Fibroblast of pulmonary artery (primary cell): Measurements from ENCODE around the gene SPINK13.
A peak's percentile ranks its signal among the peaks of the same experiment; 100 is the strongest.

Experiments used
- DNase-seq: peaks from one replicate; pipeline ENCODE4 v3.0.0-alpha.2; 2010; ENCODE audit warnings: low read depth
- H3K4me3 ChIP-seq: replicated peaks from 2 replicates; pipeline ENCODE4 v1.5.1; 2011; ENCODE audit warnings: low read depth, mild to moderate bottlenecking, control low read depth, low read length, moderate library complexity
- TF ChIP-seq, protein P1 (sequence below): IDR thresholded peaks from 2 replicates; pipeline ENCODE4 v1.5.1; 2011; ENCODE audit warnings: mild to moderate bottlenecking, control low read depth, low read length, inconsistent platforms; ENCODE audit errors: missing control alignments

SPINK13 gene, protein sequence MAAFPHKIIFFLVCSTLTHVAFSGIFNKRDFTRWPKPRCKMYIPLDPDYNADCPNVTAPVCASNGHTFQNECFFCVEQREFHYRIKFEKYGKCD

DNA sequence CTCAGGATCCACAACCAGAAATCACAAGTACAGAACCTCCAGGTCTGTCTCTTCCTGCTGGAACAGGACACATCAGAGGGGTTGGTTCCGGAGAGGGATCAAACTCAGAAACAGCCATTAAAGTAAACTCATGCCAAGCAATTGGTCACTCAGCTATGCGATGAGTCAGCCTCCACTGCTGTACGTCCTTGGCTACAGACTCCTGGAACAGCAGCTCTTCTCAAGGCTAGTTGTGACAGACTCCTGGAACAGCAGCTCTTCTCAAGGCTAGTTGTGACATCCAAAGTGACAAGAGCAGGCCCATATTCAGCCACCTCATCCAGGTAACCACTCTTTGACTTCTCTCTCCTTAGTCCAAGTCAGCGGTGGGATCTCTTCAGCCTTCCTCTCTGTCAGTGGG lies at the start of gene SPINK13:
TSS of gene SPINK13 (plus strand) at position 229 of the 400 bp plus-strand sequence. CDS start 1,279 bp downstream, outside the sequence.
- no peak within 1 kb of the TSS for H3K4me3 ChIP-seq
- TF ChIP-seq, protein P1, sequence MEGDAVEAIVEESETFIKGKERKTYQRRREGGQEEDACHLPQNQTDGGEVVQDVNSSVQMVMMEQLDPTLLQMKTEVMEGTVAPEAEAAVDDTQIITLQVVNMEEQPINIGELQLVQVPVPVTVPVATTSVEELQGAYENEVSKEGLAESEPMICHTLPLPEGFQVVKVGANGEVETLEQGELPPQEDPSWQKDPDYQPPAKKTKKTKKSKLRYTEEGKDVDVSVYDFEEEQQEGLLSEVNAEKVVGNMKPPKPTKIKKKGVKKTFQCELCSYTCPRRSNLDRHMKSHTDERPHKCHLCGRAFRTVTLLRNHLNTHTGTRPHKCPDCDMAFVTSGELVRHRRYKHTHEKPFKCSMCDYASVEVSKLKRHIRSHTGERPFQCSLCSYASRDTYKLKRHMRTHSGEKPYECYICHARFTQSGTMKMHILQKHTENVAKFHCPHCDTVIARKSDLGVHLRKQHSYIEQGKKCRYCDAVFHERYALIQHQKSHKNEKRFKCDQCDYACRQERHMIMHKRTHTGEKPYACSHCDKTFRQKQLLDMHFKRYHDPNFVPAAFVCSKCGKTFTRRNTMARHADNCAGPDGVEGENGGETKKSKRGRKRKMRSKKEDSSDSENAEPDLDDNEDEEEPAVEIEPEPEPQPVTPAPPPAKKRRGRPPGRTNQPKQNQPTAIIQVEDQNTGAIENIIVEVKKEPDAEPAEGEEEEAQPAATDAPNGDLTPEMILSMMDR, result no peak
- peak; percentile 55 for DNase-seq

DNA sequence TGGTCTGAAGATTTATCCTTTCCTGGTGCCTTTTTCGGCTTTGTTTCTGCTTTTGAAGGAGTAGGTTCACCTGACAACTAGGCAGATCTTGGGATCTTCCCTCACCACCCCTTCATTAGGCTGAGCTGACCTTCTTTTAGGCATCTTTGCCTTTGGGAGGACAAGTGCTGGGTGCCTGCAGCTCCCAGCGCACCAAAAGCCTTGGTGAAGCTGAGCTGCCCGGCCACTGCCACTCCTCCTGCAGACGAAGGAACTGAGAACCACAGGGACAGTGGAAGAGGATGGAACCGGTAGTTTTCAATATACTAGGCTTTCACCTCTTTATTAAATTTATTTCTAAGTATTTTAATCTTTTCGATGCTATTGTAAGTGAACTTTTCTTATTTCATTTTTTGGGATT lies 47.1 kb upstream of the SPINK13 start:
- TF ChIP-seq, protein P1, result no peak
- no peak for DNase-seq
- H3K4me3 ChIP-seq, result no peak overlapping the region

DNA sequence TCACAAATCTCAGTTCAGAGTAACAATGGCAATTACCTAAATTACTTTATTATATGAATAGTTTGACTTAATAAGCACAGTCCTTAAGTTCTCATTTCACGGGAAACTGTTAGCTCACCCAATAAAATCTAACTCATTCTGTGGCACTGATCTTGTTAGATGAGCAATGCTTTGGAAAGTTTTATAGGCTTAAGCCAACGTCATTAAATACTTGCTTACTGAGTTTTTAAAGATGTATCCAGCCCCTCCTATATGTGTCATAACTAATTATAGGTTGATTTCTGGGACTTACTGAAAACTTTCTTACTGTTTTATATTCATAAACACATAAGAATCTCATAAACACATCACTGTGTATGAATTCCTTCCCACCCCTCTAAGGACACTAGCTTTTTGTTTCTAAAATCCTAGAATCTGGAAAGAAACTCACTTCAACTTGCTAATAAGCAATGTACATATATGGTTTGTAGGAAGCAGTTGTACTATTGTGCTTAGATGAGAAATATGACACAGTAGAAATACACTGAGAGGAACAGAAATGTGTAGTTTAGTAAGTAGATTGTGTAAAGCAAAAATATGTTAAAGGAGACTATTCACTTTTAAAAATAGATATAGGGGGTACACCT lies 44.4 kb upstream of the SPINK13 start:
- no peak overlapping the region for H3K4me3 ChIP-seq
- no peak for DNase-seq
- TF ChIP-seq, protein P1, result no peak

DNA sequence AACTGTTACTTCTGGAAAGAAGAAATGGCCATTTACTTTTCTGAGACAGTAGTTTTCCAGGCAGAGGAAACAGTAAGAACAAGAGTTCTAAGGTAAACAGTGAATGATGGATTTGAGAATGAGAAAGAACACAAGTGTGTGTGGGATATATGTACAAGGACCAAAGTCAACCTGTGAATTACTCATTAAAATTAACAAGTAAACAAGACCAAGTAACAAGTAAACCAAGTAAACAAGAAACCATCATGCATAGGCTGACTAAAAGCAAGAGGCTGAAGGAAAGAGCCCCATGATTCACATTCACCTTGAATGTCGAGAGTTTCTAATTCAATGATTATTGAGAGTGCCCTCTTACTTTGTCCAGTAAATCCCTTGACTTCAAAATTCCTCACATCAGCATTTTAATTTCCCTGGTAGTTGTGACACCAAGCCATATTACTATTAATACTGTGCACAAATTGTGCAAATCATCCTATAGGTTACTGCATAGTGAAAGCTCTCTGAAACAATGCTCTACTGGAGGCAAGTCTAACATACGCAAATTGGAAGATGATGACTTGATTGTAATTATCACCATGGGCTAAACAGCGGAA lies 40.1 kb upstream of the SPINK13 start:
- H3K4me3 ChIP-seq, result no peak overlapping the region
- DNase-seq, result no peak
- TF ChIP-seq, protein P1, result no peak

DNA sequence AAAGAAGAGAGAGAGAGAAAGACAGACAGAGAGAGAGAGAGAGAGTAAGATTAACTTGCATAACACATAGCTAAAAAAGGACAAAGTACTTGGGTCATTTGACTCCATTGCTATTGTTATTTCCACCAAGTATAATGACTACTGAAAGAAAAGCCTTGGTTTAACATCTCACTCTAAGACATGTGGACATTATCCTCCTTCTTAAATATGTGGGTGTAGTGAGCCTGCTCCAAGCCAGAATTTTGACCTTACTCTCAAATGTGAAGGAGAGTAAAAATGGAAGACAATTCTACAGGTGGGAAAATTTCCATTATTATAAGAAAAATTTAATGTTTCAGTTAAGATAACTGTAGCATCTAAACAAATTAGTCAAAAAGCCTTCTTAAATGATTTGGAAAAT lies 38.8 kb upstream of the SPINK13 start:
- no peak overlapping the region for H3K4me3 ChIP-seq
- TF ChIP-seq, protein P1, result no peak
- no peak for DNase-seq

DNA sequence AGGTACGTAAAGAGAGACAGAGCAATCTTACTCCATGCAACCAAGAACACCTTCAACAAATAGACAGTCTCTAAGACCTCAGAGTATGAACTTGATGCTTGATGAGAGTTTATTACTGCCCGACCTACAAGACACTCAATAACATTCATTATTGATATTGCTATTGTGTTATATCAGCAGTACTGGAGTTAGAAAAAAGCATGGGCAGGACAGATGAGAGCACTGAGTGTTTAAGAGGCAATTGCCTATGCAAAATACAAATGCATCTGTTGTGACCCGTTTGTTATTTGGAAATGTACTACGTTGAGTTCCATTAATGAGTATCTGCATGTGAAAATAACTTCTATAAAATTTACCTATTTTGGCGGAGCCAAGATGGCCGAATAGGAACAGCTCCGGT lies 38.4 kb upstream of the SPINK13 start:
- no peak for DNase-seq
- H3K4me3 ChIP-seq, result no peak overlapping the region
- TF ChIP-seq, protein P1, result no peak
